ENCODE measurements around the gene USP22. TPM values are rescaled to one million over a fixed set of nuclear protein-coding genes. Genes with fewer than 3 reads are reported as not detected.

The USP22 gene
- total and polyA plus RNA-seq, 2 donors (not counting 3 experiments of a cell fraction or from before 2014, with no cell fraction given) = 204 to 260 TPM

- H3K9ac ChIP-seq (replicated peaks; ENCODE audit: extremely low read depth, insufficient read depth, low read length) = no peak overlapping the region
- dilution Hi-C loops (cut with MboI; ENCODE audit: extremely low pct_ligation_motif_present, low sequenced_read_pairs) (no loop called here), intact Hi-C loops (cut with micrococcal nuclease) (loop anchor here (10.0 kb wide), 1 partner anchor 286 kb away; no protein-coding TSS in a partner anchor)
- no peak for FAIRE-seq
- no peaks in the 10 kb centered on the region for H4K20me1 ChIP-seq (replicated peaks; ENCODE audit: control insufficient read depth, extremely low read depth, insufficient read depth, low read length)
- no peak overlapping the region for H2AFZ ChIP-seq (ENCODE audit: low read depth, low read length)
- no peak overlapping the region for H3K4me2 ChIP-seq (ENCODE audit: insufficient read depth, low read length)
- peaks cover 0 to 5% of the 10 kb centered on the region in 2 experiments for H3K27me3 ChIP-seq (ENCODE audit: control insufficient read depth in 2 of 2, insufficient read depth in 2 of 2, low read length in 2 of 2)
- no peaks in the 10 kb centered on the region for H3K9me3 ChIP-seq (replicated peaks; ENCODE audit: control insufficient read depth, insufficient read depth, low read length)
- H3K79me2 ChIP-seq (ENCODE audit: control insufficient read depth, insufficient read depth, low read length) = no peaks in the 10 kb centered on the region
- DNase-seq (ENCODE audit: low read depth, low spot score) = no peak
- H3K4me3 ChIP-seq (replicated peaks in 1 of 3; ENCODE audit: insufficient read depth in 1 of 3, low read depth in 1 of 3, low read length in 3 of 3) = no peak overlapping the region
- no TSS peak for BruUV-seq (replicated peaks)
- no peak overlapping the region for H3K27ac ChIP-seq (ENCODE audit: insufficient read depth, low read depth, low read length)
- H3K36me3 ChIP-seq (ENCODE audit: control insufficient read depth in 2 of 2, extremely low read depth in 1 of 2, insufficient read depth in 2 of 2, low read length in 2 of 2) = no peaks in the 10 kb centered on the region
- no peaks in the 10 kb centered on the region for H3K9me1 ChIP-seq (replicated peaks; ENCODE audit: control insufficient read depth, extremely low read depth, insufficient read depth, low read length)
- POLR2A ChIA-PET = interaction anchor here (0.6 kb wide), 1 partner anchor 227 kb away, joined by 3 read pairs; no protein-coding TSS in a partner anchor
- TF ChIP-seq MYC (IDR thresholded peaks at IDR 0.05; ENCODE audit: low read depth, low read length) = no peak
- TF ChIP-seq, protein P1, sequence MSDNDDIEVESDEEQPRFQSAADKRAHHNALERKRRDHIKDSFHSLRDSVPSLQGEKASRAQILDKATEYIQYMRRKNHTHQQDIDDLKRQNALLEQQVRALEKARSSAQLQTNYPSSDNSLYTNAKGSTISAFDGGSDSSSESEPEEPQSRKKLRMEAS (IDR thresholded peaks at IDR 0.05; ENCODE audit: insufficient read depth, insufficient read length) = no peak
- TF ChIP-seq CTCF (IDR thresholded peaks at IDR 0.05; ENCODE audit: extremely low read depth in 1 of 2, insufficient read depth in 1 of 2, low read depth in 1 of 2, low read length in 2 of 2) = no peak
- TF ChIP-seq JUN (IDR thresholded peaks at IDR 0.05; ENCODE audit: borderline replicate concordance, insufficient read depth, insufficient read length, low read depth) = no peak
- no peak for TF ChIP-seq FOS (IDR thresholded peaks at IDR 0.05; ENCODE audit: borderline replicate concordance, insufficient read depth, low read length)
- TF ChIP-seq POLR2AphosphoS5 (IDR thresholded peaks at IDR 0.05; ENCODE audit: insufficient read depth, low read depth, low read length) = no peak
- TF ChIP-seq EZH2 (IDR thresholded peaks at IDR 0.05; ENCODE audit: borderline replicate concordance, low read depth, low read length, severe bottlenecking) = no peak
- no peak for TF ChIP-seq GATA2 (IDR thresholded peaks at IDR 0.05; ENCODE audit: insufficient read depth, insufficient read length, low read depth, low read length)
- no peak for TF ChIP-seq POLR2A (IDR thresholded peaks at IDR 0.05; ENCODE audit: low read depth, low read length)
- CTCF ChIA-PET = interaction anchor here (0.8 to 1.1 kb wide), 3 partner anchors 9 to 420 kb away, joined by 3 to 5 read pairs (median 3); no protein-coding TSS in a partner anchor
- H3K4me1 ChIP-seq (ENCODE audit: control insufficient read depth, extremely low read depth, insufficient read depth, low read length) = no peaks in the 10 kb centered on the region
Observed at GRCh38 chr17:21090902-21091618, 48.2 kb upstream of the USP22 start.
